Measurements from ENCODE around the gene KRTAP10-9.
"Not testable (repeated sequence)": the region's sequence is repeated elsewhere in the genome, so short reads cannot be mapped to it uniquely, and the experiment has no call there.

KRTAP10-9 gene

GRCh38 chr21:44644878-44645277 lies 18.0 kb downstream of the KRTAP10-9 start:
- DNase-seq: no peak

DNA sequence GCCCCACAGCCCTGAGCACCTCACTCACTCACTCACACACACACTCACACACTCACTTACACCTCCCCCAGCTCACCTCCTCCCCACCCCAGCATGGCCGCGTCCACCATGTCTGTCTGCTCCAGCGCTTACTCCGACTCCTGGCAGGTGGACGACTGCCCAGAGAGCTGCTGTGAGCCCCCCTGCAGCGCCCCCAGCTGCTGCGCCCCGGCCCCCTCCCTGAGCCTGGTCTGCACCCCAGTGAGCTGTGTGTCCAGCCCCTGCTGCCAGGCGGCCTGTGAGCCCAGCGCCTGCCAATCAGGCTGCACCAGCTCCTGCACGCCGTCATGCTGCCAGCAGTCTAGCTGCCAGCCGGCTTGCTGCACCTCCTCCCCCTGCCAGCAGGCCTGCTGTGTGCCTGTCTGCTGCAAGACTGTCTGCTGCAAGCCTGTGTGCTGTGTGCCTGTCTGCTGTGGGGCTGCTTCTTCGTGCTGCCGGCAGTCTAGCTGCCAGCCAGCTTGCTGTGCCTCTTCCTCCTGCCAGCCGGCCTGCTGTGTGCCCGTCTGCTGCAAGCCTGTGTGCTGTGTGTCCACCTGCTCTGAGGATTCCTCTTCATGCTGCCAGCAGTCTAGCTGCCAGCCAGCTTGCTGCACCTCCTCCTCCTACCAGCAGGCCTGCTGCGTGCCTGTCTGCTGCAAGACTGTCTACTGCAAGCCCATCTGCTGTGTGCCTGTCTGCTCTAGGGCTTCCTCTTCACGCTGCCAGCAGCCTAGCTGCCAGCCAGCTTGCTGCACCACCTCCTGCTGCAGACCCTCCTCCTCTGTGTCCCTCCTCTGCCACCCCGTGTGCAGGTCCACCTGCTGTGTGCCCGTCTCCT lies 19.7 kb downstream of the KRTAP10-9 start, which contains the start of gene KRTAP10-11:
KRTAP10-11 (plus strand) TSS at position 49 of the 856 bp plus-strand sequence; CDS start at position 94, 45 bp downstream.
- not testable (repeated sequence) for DNase-seq

GRCh38 chr21:44647222-44647552 lies 20.3 kb downstream of the KRTAP10-9 start:
- no peak for DNase-seq

- no peak for DNase-seq
Observed at GRCh38 chr21:44648557-44649311, 21.8 kb downstream of the KRTAP10-9 start.

GRCh38 chr21:44649521-44650100 lies 22.7 kb downstream of the KRTAP10-9 start:
- DNase-seq: no peak

DNA sequence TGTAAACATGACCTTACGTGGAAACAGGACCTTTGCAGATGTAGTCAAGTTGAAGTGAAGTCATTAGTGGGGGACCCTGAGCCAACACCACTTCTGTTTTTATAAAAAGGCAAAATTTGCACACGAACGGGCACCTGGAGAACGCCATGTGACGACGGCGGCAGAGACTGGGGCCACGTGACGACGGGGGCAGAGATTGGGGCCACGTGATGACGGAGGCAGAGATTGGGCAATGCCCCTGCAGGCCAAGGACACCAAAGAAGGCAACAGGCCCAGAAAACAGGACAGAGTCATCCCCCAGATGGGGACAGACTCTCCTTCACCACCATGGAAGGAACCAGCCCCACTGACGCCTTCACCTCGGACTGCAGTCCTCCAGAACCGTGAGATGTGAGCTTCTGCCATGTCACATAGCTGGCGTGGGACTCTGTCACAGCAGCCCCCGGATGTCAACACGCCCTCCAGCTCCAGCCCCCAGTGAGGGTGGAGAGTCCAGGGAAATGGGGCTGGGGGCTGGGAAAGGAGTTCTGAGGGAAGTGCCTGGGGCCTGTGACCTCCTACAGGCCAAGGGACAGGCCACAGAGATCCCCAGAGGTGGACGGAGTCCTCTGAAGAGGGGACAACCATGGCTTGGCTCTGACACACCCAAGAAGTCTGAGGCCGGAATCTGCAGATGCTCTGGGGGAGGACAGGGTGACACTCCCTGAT lies 23.5 kb downstream of the KRTAP10-9 start:
- no peak for DNase-seq

DNA sequence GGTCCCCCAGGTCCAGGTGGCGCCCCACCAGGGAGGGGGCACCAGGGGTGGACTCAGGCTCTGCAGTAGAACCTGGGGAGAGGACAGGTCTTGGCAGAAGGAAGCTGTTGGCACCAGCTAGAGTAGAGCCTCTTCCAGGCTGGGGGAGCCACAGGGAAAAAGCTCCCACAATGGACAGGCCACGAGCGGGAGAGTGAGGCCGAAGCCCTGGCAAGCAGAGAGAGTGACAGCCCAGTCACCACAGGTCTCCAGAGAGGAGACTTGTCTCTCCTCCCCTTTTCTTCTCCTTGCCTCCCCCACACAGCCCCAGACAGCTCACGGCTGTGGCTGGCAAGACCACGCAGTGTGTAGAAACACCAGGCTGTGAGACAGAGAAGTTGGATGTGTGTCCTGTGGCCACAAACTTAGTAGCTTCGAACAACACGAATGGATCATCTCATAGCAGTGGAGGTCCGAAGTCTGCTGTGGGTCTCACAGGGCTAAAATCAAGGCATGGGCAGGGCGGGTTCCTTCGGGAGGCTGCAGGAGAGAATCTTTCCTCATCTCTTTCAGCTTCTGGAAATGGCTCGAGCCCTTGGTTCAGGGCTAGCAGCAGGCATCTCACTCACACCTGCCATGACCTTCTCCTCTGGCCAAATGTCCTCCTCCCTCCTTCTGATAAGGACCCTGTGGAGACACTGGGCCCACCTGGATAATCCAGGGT lies 24.2 kb downstream of the KRTAP10-9 start:
- no peak for DNase-seq

DNA sequence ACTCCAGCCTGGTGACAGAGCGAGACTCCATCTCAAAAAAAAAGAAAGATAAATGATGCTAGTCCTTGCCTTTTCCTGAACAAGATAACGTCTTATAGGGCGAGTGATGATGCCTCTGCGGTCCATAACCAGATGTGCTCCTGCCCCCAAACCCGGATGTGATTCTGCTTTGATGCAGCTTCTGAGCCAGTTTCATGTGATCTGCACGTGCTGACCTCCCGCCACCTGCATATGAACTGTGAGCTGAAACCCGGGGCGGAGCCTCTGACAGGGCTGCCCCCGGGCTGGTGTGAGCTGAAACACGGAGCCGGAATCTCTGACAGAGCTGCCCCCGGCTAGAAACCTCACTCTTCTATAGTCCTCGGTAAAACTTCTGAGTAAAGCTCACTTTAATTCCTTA lies 26.2 kb downstream of the KRTAP10-9 start:
- DNase-seq: no peak

- DNase-seq: peak; percentile 22
Observed at GRCh38 chr21:44653656-44654575, 27.0 kb downstream of the KRTAP10-9 start.

DNA sequence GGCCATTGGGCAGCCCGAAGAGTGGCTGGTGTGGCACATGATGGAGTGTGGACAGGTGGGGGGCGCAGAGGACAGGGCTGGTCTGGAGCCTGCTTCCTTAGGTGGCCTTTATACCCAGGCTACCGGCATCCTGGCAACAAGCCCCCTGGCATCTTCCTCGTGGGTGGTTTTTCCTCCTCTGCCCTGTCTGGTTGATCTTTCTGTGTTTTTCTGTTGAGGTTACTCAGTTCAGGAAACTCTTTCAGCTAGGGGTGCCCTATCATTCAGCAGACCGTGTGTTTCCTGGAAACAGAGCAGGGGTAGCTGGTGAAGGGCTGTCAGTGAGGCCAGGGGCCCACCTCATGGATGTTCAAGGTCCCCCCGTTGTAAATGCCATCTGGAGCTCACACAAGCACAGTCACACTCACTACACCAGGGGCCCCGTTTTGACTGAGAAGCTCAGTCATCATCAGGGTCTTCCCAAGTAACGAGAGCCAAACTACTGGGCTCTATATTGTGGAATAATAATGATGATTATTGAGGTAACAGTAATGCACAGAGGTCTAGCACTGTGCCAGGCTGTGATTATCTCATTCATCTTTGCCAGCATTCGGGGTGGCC lies 27.8 kb downstream of the KRTAP10-9 start, which contains the start of gene KRTAP12-4:
KRTAP12-4 (minus strand) TSS at position 84 of the 600 bp plus-strand sequence; CDS start at position 39, 45 bp downstream.
- no peak for DNase-seq

DNA sequence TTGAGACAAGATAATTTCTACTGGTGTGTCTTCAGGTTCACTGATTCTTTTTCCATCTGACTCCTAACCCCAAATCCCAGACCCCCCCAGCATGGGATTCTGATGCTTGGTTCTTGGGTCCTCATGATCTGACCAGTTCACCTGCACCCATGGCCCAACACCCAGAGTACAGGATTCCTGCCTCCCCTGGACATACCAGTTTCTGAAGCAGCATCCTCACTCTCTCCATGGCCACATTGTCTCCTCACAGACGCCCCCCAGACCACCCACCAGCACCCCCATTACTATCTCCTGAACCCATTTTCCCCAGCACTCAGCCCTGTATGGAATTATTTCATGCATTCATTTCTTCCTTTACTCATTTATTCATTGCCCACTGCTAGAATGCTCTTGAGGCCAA lies 30.0 kb downstream of the KRTAP10-9 start:
- DNase-seq: no peak

DNA sequence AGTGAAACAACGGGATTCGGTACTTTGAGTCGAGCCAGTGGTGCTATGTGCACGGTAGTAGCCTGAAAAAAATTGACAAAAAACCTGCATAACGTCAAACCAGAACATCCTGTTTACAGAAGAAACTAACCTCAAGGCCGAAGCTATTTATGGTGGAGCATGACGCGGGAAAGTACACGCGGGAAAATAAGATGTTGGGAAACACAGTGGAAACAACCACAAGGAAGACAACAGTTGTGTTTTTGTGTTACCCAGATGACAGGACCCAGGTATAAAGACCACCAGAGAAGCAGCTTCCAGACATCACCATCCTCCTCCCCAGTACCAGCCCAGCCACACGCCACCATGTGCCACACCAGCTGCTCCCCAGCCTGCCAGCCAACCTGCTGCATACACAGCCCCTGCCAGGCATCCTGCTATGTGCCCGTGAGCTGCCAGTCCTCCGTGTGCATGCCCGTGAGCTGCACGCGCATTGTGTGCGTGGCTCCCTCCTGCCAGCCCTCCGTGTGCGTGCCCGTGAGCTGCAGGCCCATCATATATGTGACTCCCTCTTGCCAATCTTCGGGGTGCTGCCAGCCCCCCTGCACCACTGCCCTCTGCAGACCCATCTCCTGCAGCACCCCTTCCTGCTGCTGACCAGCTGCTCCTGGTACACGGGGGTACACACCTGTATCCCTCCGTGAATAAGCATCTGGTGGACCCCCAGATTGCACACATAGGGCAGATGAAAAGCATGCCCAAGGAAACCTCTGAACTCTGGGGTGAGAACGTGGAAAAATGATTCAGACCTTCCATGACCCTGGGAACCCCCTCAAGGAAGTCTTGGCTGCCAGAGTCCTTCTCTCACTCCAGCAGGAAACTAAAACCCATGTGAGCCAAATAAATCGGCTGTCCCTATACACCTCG lies 31.0 kb downstream of the KRTAP10-9 start, which contains the start of gene KRTAP12-3:
KRTAP12-3 (plus strand) TSS at position 298 of the 906 bp plus-strand sequence; CDS start at position 346, 48 bp downstream.
- peak; percentile 17 for DNase-seq

DNA sequence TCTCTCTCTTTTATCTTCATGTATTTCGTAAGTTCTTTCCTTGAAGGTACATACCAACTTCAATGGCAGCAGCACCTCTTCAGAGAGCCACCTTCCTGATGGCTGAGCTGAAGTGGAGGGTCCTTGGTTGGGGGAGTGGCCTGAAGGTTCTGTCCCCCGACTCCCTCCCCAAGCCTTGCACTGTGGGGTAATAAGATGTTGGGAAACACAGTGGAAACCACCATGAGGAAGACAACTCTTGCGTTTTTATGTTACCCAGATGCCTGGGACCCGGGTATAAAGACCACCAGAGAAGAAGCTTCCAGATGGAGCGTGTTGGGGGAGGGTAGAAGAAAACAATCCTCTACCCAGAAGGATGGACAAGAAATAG lies 31.6 kb downstream of the KRTAP10-9 start:
- no peak for DNase-seq

DNA sequence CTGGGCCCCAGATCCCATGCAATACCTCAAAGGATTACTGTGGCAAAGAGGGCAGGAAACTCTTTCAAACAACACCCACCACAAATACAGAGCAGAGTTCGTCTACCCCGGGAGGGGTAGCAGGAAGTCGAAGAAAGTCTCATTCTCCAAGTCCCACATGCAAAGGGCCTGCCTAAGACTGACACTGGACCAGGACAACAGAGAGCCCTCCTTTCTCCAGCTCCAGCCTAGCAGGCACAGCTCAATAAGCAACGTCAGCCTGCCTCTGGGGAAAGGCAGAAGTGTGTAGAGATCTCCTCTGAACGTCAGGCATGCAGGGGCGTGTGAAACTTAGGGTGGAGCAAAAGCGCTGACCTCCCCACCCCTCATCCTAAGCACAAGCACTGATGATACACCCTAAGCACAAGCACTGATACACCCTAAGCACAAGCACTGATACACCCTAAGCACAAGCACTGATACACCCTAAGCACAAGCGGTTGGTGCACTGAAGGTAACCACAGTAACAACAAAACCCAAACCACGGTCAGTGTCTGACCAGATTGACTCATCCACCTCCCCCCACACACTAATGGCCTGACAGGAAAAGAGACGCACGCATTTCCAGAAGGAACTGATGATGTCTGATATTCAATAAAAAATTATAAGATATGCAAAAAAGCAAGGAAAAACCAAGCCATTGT lies 32.2 kb downstream of the KRTAP10-9 start:
- DNase-seq: no peak

GRCh38 chr21:44661567-44661966 lies 34.7 kb downstream of the KRTAP10-9 start:
- DNase-seq: not testable (repeated sequence)

DNA sequence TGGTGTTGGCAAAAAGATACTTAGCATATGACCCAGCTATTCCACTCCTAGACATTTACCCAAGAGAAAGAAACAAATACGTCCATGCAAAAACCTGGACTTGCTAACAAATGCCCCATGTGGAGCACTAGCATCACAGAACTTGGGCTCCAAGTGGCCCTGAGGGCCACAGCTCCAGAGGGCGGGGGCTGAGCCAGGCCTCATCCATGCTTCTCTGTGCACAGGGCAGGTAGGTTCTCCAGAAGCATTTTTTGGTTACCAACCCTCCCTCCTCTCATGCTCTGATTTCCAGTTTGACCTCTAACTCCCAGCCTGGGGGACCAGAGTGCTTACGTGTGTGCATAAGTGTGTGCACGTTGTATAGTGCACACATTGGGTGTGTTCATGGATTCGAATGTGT lies 37.8 kb downstream of the KRTAP10-9 start:
- no peak for DNase-seq

- no peak for DNase-seq
Observed at GRCh38 chr21:44666401-44667320, 39.8 kb downstream of the KRTAP10-9 start, which contains the start of gene KRTAP12-2. KRTAP12-2 (minus strand) TSS chr21:44666927; CDS start chr21:44666886, 41 bp downstream.

GRCh38 chr21:44667612-44668011 lies 40.7 kb downstream of the KRTAP10-9 start:
- DNase-seq: no peak

Data from stimulated activated CD4-positive, alpha-beta T cell treated with anti-CD3 and anti-CD28 coated beads, Interleukin-15, amount 100 ng/mL, for 24 hours (primary cell).